SK-N-SH (cell line): Measurements from ENCODE around the gene DOCK4. TPM values are rescaled to one million over a fixed set of nuclear protein-coding genes. Genes with fewer than 3 reads are reported as not detected.

ENCODE experiments used
- CTCF ChIA-PET: fragments of 300-600, 350-600 bp; formaldehyde crosslinking; extraction: SDS; loops from one replicate; lab custom pipeline; 2021; lab: Yijun Ruan, JAX
- POLR2A ChIA-PET: fragments of 350-600 bp; sonication (Branson Sonifier 250); formaldehyde crosslinking; extraction: SDS; loops from one replicate; lab custom pipeline; 2020; ENCODE audit warnings: antibody characterized with exemption, inconsistent platforms; lab: Yijun Ruan, JAX
- DNase-seq: peaks from one replicate; pipeline ENCODE4 v3.0.0; 2012
- H2AFZ ChIP-seq: fragments of 200-600 bp; sonication (generic); 2 replicates; pipeline ENCODE4 v1.8.1; 2016; ENCODE audit warnings: antibody characterized with exemption, mild to moderate bottlenecking, low read depth
- H3F3A ChIP-seq: fragments of 200-600 bp; sonication (generic); replicated peaks from 2 replicates; pipeline ENCODE3; 2016; ENCODE audit warnings: antibody characterized with exemption, mild to moderate bottlenecking; ENCODE audit not compliant: insufficient read depth
- H3K27ac ChIP-seq, 2 experiments: fragments of 200-500 bp in 1 of 2; fragments of 200-600 bp in 1 of 2; sonication (Bioruptor generic) in 1 of 2; sonication (generic), shearing (Covaris generic) in 1 of 2; 2 replicates each; pipeline versions ENCODE4 v1.5.1 to v1.6.1; 2014 to 2016; ENCODE audit warnings: low read depth in 2 of 2, inconsistent platforms in 1 of 2, low read length in 1 of 2, mild to moderate bottlenecking in 1 of 2, mixed read lengths in 1 of 2
- H3K27me3 ChIP-seq: fragments of 200-600 bp; sonication (generic), shearing (Covaris generic); 2 replicates; pipeline ENCODE4 v1.6.1; 2016; ENCODE audit warnings: mixed run types; ENCODE audit not compliant: insufficient read depth
- H3K36me3 ChIP-seq, 2 experiments: fragments of 200-500 bp in 1 of 2; fragments of 200-600 bp in 1 of 2; sonication (Bioruptor generic) in 1 of 2; sonication (generic) in 1 of 2; replicated peaks in 1 of 2; 2 replicates each; pipeline versions ENCODE3 to v1.5.1; 2014 to 2016; ENCODE audit warnings: low read length in 1 of 2, mild to moderate bottlenecking in 1 of 2; ENCODE audit not compliant: insufficient read depth in 2 of 2, control insufficient read depth in 1 of 2
- H3K4me1 ChIP-seq, 2 experiments: fragments of 200-500 bp in 1 of 2; fragments of 200-600 bp in 1 of 2; sonication (Bioruptor generic) in 1 of 2; sonication (generic), shearing (Covaris generic) in 1 of 2; 2 replicates each; pipeline versions ENCODE4 v1.5.1 to v1.6.1; 2014 to 2016; ENCODE audit warnings: low read depth in 1 of 2, low read length in 1 of 2, mixed run types in 1 of 2; ENCODE audit not compliant: insufficient read depth in 2 of 2, control insufficient read depth in 1 of 2
- H3K4me2 ChIP-seq: fragments of 200-600 bp; sonication (generic), shearing (Covaris generic); 2 replicates; pipeline ENCODE4 v1.6.1; 2017; ENCODE audit warnings: mixed run types
- H3K4me3 ChIP-seq, 2 experiments: fragments of 200-500 bp in 1 of 2; fragments of 200-600 bp in 1 of 2; sonication (Bioruptor generic) in 1 of 2; sonication (generic), shearing (Covaris generic) in 1 of 2; 2 replicates each; pipeline versions ENCODE4 v1.5.1 to v1.8.1; 2014 to 2016; ENCODE audit warnings: low read depth in 2 of 2, inconsistent platforms in 1 of 2, low read length in 1 of 2, mild to moderate bottlenecking in 1 of 2, mixed read lengths in 1 of 2, moderate library complexity in 1 of 2
- H3K79me2 ChIP-seq: fragments of 200-600 bp; sonication (generic); 2 replicates; pipeline ENCODE4 v1.8.1; 2017; ENCODE audit warnings: mild to moderate bottlenecking; ENCODE audit not compliant: insufficient read depth
- H3K9ac ChIP-seq: fragments of 200-600 bp; sonication (generic); 2 replicates; pipeline ENCODE4 v1.6.1; 2017; ENCODE audit warnings: mixed run types
- H3K9me2 ChIP-seq: fragments of 200-600 bp; sonication (generic); 2 replicates; pipeline ENCODE4 v1.6.1; 2017; ENCODE audit warnings: mixed run types
- H3K9me3 ChIP-seq: fragments of 200-600 bp; sonication (generic); 2 replicates; pipeline ENCODE4 v1.6.1; 2017; ENCODE audit warnings: mixed run types, mild to moderate bottlenecking, moderate library complexity
- H4K20me1 ChIP-seq: fragments of 200-600 bp; sonication (generic); 2 replicates; pipeline ENCODE4 v1.6.1; 2017; ENCODE audit warnings: mild to moderate bottlenecking, mixed run types; ENCODE audit not compliant: insufficient read depth
- FOSL2 ChIP-seq: IDR thresholded peaks from 2 replicates; pipeline ENCODE4 v1.4.0; 2012; ENCODE audit warnings: low read depth, mild to moderate bottlenecking, moderate library complexity, borderline replicate concordance
- FOXJ3 ChIP-seq: sonication (generic); formaldehyde crosslinking; IDR thresholded peaks from 2 replicates; pipeline ENCODE4 v1.5.1; 2020; ENCODE audit warnings: mild to moderate bottlenecking, missing genetic modification reagents
- MAX ChIP-seq: IDR thresholded peaks from 2 replicates; pipeline ENCODE4 v1.4.0; 2012; ENCODE audit warnings: low read depth
- MXI1 ChIP-seq: IDR thresholded peaks from 2 replicates; pipeline ENCODE4 v1.6.1; 2012; ENCODE audit warnings: mild to moderate bottlenecking, low read depth, low read length, improper control_type of control experiment
- NFIC ChIP-seq: IDR thresholded peaks from 2 replicates; pipeline ENCODE4 v1.4.0; 2012; ENCODE audit warnings: borderline replicate concordance
- PBX3 ChIP-seq: IDR thresholded peaks from 2 replicates; pipeline ENCODE4; 2012
- WGBS: methylation state at CpG from one replicate; pipeline ENCODE4 v1.1.6; 2017; ENCODE audit warnings: low lambda C conversion rate; 5-methylcytosine and 5-hydroxymethylcytosine counted together
- polyA plus RNA-seq, 3 experiments: library from polyadenylated mRNA; depleted of rRNA; stranded (reverse); fragments of >200 nt; gene quantifications; 2 replicates each; pipeline ENCODE4 v1.2.3, GENCODE V29; 2012
- TF ChIP-seq, protein P1 (sequence below): fragments of 150-350 bp; IDR thresholded peaks from 2 replicates; pipeline ENCODE4 v1.6.1; 2017; ENCODE audit warnings: antibody characterized with exemption, low read length, low read depth, borderline replicate concordance
- TF ChIP-seq, protein P2 (sequence below): IDR thresholded peaks from 2 replicates; pipeline ENCODE4 v1.6.1; 2012; ENCODE audit warnings: mild to moderate bottlenecking, low read depth, low read length, moderate library complexity

The DOCK4 gene
- polyA plus RNA-seq, 1 of the 3 experiments (the other 2 are of a cell fraction), result 8.5 TPM

DNA sequence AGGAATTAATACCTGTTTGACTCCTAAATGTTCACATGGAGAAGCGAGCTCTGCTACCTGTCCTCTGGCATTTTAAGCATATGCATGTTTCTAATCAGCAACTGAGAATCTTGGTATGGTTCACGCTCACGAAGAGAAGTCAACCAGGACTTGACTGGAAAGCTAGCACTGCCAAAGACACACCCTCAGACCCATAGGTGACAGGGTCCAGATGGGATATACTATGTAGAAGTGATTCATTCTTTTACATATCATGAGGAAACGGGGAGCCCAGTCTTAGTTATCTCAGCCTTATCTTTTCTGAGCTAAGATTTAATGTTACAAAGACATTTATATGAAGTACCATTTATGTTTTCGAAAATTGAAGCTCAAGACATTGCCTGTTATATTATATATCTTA, 313.0 kb downstream of the DOCK4 start:
- no peak overlapping the region for H3K27ac ChIP-seq
- no peak for DNase-seq
- H3K4me1 ChIP-seq, result no peaks in the 10 kb centered on the region
- no peak overlapping the region for H3K4me3 ChIP-seq
- no peak overlapping the region for H3K9ac ChIP-seq
- CTCF ChIA-PET, result interaction anchor here (1.8 to 2.6 kb wide), 3 partner anchors 9 to 130 kb away, joined by 6 to 11 read pairs (median 7); no protein-coding TSS in a partner anchor
- H3F3A ChIP-seq, result no peaks in the 10 kb centered on the region
- H3K9me3 ChIP-seq, result no peaks in the 10 kb centered on the region
- no peak for TF ChIP-seq NFIC
- 91% methylated on average over 5 of the region's 5 CpGs for WGBS
- H3K27me3 ChIP-seq, result no peaks in the 10 kb centered on the region
- H2AFZ ChIP-seq, result no peak overlapping the region
- H3K9me2 ChIP-seq, result no peaks in the 10 kb centered on the region
- H3K36me3 ChIP-seq, result peaks cover 0 to 13% of the 10 kb centered on the region in 2 experiments
- no peak overlapping the region for H3K4me2 ChIP-seq
- no peaks in the 10 kb centered on the region for H4K20me1 ChIP-seq
- no peaks in the 10 kb centered on the region for H3K79me2 ChIP-seq
- POLR2A ChIA-PET, result no interaction called here

GRCh38 chr7:111892588-111892987, 313.6 kb downstream of the DOCK4 start:
- no peak overlapping the region for H3K4me2 ChIP-seq
- no peaks in the 10 kb centered on the region for H3K79me2 ChIP-seq
- peaks cover 0 to 12% of the 10 kb centered on the region in 2 experiments for H3K36me3 ChIP-seq
- H3K4me3 ChIP-seq, result no peak overlapping the region
- no peak overlapping the region for H3K9ac ChIP-seq
- TF ChIP-seq PBX3, result no peak
- TF ChIP-seq FOXJ3 (CRISPR knock-in tag), result no peak
- TF ChIP-seq, protein P1, sequence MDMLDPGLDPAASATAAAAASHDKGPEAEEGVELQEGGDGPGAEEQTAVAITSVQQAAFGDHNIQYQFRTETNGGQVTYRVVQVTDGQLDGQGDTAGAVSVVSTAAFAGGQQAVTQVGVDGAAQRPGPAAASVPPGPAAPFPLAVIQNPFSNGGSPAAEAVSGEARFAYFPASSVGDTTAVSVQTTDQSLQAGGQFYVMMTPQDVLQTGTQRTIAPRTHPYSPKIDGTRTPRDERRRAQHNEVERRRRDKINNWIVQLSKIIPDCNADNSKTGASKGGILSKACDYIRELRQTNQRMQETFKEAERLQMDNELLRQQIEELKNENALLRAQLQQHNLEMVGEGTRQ, result no peak
- no peak for TF ChIP-seq MXI1
- TF ChIP-seq, protein P2, sequence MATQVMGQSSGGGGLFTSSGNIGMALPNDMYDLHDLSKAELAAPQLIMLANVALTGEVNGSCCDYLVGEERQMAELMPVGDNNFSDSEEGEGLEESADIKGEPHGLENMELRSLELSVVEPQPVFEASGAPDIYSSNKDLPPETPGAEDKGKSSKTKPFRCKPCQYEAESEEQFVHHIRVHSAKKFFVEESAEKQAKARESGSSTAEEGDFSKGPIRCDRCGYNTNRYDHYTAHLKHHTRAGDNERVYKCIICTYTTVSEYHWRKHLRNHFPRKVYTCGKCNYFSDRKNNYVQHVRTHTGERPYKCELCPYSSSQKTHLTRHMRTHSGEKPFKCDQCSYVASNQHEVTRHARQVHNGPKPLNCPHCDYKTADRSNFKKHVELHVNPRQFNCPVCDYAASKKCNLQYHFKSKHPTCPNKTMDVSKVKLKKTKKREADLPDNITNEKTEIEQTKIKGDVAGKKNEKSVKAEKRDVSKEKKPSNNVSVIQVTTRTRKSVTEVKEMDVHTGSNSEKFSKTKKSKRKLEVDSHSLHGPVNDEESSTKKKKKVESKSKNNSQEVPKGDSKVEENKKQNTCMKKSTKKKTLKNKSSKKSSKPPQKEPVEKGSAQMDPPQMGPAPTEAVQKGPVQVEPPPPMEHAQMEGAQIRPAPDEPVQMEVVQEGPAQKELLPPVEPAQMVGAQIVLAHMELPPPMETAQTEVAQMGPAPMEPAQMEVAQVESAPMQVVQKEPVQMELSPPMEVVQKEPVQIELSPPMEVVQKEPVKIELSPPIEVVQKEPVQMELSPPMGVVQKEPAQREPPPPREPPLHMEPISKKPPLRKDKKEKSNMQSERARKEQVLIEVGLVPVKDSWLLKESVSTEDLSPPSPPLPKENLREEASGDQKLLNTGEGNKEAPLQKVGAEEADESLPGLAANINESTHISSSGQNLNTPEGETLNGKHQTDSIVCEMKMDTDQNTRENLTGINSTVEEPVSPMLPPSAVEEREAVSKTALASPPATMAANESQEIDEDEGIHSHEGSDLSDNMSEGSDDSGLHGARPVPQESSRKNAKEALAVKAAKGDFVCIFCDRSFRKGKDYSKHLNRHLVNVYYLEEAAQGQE, result no peak
- no peak for TF ChIP-seq FOSL2
- no peak for TF ChIP-seq MAX
- H3K27me3 ChIP-seq, result no peaks in the 10 kb centered on the region
- no peak overlapping the region for H2AFZ ChIP-seq
- ChIA-PET POLR2A (no interaction called here), CTCF (interaction anchor here (1.8 to 2.6 kb wide), 3 partner anchors 8 to 129 kb away, joined by 6 to 11 read pairs (median 7); no protein-coding TSS in a partner anchor)
- no peaks in the 10 kb centered on the region for H4K20me1 ChIP-seq
- 81% methylated on average over 3 of the region's 3 CpGs for WGBS
- H3K9me2 ChIP-seq, result no peaks in the 10 kb centered on the region
- no peaks in the 10 kb centered on the region for H3K4me1 ChIP-seq
- no peaks in the 10 kb centered on the region for H3K9me3 ChIP-seq
- no peak overlapping the region for H3K27ac ChIP-seq
- no peak for DNase-seq
- H3F3A ChIP-seq, result no peaks in the 10 kb centered on the region
